ENCODE results near the gene IGSF23.

DNA sequence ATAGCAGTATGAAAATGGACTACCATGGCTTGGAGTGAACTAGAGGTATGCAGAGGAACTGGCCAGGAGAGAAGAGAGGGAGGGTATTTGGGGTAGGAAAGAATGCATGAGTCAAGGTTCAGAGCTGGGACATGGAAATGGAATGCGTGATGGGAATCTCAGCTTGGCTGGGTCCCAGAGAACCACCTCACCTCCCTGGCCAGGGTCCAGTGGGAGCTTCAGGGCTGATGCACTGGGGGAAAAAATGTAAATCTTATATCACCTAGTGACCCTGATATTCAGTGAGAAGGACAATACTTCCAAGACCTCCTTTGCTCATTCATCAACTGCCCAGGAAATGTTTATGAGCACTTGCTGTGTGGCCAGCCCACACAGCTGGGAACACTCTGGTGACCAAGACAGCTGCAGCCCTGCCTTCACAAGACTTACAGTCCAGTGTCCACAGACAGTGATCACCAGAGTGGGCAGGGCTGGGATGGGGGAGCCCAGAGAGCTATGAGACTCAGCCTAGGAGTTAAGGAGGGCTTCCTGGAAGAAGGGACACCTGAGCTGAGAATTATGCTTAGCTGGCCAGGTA is 12.8 kb downstream of the IGSF23 start:
- TF ChIP-seq, protein P1, sequence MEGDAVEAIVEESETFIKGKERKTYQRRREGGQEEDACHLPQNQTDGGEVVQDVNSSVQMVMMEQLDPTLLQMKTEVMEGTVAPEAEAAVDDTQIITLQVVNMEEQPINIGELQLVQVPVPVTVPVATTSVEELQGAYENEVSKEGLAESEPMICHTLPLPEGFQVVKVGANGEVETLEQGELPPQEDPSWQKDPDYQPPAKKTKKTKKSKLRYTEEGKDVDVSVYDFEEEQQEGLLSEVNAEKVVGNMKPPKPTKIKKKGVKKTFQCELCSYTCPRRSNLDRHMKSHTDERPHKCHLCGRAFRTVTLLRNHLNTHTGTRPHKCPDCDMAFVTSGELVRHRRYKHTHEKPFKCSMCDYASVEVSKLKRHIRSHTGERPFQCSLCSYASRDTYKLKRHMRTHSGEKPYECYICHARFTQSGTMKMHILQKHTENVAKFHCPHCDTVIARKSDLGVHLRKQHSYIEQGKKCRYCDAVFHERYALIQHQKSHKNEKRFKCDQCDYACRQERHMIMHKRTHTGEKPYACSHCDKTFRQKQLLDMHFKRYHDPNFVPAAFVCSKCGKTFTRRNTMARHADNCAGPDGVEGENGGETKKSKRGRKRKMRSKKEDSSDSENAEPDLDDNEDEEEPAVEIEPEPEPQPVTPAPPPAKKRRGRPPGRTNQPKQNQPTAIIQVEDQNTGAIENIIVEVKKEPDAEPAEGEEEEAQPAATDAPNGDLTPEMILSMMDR (IDR thresholded peaks at IDR 0.05), result no peak
- no peak for TF ChIP-seq POLR2A (IDR thresholded peaks at IDR 0.05)
